ENCODE data around the gene BPIFB4.
"Not testable (repeated sequence)": the region's sequence is repeated elsewhere in the genome, so short reads cannot be mapped to it uniquely, and the experiment has no call there.

Gene BPIFB4

DNA sequence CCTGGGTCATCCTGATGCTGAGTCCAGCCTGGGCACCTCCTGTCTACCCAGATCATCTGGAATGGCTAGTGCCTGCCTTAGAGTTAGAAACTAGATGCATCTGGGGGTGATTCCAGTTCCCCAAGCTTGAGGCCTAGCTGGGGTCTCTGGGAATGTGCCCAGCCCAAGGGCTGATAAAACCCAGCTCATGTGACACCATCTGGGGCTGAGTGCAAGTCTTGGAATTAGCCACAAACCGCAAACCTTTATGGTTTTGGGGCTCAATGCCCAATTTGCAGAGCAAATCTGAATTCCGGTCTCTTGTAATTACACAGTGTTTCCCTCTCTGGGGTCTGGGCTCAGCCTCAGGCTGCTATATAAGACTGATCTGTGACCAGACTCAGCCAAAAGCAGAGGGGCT lies at the start of gene BPIFB4:
BPIFB4 (plus strand) TSS at position 385 of the 400 bp plus-strand sequence. CDS start 1,884 bp downstream, outside the sequence.
- no peak for DNase-seq

DNA sequence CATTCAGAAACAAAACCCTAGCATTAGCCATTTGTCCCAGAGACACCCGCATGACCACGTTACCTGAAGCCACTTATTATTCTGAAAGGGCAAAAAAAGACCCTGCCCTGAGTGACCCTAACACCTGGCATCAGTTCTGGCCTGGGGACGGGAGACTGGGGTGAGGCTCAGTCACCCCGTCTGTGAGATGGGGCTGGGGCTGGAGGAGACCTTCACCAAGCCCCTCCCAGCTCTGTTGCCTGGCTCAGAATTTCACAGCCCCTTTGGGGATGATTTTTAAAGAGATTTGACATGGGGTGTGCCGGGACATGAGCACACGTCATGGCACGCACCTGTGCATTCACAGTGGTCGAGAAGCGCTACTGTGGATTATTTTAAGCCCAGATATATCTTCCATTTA lies 49.4 kb upstream of the BPIFB4 start:
- DNase-seq = no peak

DNA sequence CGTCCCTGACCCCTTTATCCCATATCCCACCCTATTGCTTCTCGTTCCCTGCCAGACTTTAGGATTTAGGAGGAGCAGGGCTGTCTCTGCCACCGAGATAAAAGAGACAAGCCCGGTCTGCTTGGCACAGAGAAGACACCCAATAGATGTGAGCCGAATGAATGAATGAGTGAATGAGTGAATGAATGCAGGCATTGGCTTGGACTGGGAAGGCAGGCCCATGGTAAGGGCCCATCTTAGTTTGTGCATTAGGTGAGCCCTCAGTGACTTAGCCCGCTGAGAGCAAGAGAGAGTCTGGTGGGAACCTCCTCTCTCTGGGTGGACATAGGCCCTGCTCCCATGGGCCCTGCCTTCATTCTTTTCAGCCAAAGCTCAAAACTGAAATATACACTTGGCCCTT lies 48.9 kb upstream of the BPIFB4 start:
- DNase-seq = no peak

DNA sequence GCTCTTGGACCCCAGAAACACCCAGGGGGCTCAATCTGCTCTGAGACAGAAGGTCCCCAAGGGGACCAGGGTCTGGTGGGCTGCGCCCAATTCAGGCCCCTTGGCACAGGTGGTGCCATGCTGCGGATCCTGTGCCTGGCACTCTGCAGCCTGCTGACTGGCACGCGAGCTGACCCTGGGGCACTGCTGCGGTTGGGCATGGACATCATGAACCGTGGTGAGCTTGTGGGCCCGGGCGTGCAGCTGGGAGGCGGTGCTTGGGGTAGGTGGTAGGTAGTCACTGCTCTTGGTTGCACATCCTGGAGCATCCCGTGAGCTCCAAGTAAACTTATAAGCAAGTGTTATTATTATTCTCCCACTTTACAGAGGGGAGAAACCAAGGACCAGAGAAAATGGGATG lies 47.9 kb upstream of the BPIFB4 start, which contains the start of gene BPIFB6:
BPIFB6 (plus strand) TSS at position 118 of the 400 bp plus-strand sequence; CDS start at position 118, 0 bp downstream.
- DNase-seq = no peak

DNA sequence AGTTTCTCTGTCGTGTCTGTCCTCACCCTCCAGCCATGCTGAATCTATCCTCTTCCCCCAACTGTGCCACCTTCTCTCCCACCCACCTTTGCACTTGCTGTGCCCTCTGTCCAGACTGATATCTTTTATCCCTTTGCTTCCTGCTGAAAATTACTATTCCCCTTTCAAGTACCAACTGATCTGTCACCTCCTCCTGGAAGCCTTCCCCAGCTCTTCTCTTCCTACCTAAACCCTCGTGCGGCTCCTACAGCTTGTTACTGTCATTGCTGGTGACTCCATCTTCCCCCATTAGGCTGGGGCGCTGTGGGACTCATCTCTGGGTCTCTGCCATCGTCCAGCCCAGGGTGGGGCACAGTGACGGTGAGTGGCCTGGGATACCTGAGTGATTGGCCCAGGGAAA lies 46.9 kb upstream of the BPIFB4 start:
- no peak for DNase-seq

DNA sequence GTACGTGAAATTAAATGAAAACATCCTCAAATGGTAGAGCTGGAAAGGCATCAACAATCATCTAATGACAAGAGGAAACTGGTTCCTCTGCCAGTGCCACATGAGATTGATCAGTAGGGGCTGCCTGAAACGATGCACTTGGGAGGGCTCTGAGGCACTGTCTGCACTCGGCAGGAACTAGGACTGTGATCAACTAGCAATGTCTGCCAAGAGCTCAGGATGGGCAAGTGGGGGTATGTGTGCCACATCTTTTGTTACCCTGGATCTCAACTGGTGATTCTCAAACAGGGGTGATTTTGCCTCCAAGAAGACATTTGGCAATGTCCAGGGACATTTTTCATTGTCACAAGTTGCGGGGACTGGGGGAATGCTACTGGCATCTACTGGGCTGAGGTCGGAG lies 46.1 kb upstream of the BPIFB4 start:
- DNase-seq = no peak

DNA sequence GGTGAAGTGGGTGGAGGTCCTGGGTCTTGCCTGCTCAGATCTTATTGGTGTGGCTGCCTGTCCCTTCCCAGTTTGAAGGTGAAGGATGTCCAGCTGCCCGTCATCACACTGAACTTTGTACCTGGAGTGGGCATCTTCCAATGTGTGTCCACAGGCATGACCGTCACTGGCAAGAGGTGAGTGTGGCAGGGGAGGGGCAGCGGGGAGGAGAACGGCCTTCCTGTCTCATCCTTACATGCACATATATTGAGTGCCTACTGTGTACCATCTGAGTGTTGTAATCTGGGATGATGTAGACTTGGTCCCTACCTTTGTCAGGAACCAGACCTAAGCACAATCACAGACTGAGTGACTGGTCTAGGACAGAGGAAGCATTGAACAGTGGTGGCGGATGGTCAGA lies 45.3 kb upstream of the BPIFB4 start:
- DNase-seq = no peak

DNA sequence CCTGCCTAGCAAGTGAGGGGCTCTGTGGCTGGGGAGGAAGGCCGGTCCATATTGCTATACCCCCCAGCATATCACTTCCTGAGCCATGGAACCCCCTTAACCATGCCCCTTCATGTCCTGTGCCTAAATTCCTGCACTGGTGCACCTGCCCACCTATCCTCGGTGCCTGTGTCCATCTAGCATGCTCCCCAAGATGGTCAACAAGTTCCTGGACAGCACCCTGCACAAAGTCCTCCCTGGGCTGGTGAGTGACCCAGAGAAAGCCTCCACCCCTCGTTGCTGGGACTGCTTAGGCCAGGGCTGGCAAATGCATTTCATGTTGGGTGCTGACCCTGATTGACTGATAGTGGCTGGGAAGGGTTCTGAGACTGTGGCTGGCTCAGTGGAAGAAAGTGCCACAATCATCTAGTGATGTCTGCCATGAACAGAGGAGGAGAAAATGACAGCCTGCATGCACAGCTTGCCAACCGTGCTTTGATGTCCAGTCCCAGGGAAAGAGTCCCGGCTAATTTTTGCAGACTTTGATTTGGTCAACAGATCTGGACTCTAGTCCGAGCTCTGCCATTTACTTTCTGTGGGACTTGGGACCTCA lies 44.4 kb upstream of the BPIFB4 start:
- no peak for DNase-seq

DNA sequence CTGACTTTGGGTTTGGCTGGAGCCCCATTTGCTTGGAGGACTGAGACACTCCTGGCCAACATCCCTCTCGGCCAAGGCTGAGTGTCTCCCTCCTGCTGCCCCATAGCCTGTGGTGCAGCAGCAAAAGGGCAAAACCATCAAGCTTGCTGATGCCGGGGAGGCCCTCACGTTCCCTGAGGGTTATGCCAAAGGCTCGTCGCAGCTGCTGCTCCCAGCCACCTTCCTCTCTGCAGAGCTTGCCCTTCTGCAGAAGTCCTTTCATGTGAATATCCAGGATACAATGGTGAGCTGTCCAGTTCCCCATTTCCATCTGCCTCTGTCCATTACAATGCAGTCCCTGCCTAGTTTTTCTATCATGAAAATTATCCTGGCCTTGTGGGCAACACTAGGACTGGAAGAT lies 42.0 kb upstream of the BPIFB4 start:
- no peak for DNase-seq

DNA sequence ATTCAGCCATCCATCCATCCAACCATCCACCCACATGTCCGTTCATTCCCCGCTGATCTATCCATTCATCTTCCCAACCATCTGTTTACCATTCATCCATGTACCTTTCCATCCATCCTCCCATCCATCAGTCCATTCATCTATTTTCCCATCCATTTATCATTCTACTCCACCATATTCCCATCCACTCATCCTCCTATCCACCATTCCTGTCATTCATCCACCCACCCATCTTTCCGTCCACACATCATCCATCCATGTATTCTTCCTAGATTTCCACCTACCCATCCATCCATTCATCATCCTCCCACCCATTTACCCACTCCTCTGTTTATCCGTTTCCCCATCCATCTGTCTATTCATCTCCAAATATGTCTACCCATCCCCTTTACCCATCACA lies 41.2 kb upstream of the BPIFB4 start:
- DNase-seq = no peak

DNA sequence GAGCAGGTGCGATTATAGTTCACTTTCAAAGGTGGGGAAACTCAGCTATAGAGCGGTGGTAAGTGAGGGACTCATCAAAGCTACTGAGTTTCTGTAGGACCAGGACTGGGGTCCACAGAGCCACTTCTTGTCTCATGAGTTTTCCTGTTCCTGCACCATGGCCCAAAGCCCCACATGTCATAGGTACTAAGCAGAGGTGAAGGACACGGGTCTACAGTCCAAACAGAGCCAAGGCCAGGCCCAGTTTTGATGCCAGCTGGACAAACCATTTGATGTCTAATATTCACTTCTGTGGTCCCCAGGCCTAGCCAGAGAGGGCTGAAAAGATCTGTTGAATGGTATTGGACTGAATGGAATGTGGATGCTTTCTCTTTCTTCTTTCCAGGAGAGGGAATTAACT lies 37.0 kb upstream of the BPIFB4 start:
- no peak for DNase-seq

DNA sequence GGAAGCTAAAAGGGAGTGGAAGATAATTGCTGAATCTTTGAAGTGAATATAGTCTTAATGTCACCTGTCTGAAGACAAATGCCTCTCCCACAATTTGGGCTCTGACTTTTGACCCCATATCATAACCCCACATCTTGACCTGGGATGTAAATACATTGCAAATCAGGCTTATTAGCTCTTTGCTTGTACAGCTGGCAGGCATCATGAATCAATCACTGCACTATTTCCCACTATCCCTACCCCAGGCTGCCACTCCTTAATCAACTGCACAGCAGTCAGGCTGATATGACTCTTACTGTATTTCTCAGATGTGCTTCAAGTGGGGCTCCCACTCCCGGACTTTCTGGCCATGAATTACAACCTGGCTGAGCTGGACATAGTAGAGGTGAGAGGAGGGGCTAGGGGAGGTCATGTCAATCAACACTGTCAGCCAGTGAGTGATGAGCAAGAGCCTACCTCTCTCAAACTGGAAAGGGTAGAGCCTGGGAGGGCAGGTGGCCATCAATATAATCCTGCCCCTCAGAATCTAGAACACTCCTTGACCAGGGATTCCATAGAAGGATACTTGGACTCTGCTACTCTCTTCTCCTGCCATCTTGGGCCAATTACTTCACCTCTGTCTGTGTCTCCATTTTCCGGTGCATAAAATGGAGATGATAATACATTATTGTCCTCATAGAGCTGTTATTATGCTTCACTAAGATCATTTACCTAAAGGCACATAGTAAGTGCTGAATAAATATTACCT lies 36.3 kb upstream of the BPIFB4 start:
- no peak for DNase-seq

DNA sequence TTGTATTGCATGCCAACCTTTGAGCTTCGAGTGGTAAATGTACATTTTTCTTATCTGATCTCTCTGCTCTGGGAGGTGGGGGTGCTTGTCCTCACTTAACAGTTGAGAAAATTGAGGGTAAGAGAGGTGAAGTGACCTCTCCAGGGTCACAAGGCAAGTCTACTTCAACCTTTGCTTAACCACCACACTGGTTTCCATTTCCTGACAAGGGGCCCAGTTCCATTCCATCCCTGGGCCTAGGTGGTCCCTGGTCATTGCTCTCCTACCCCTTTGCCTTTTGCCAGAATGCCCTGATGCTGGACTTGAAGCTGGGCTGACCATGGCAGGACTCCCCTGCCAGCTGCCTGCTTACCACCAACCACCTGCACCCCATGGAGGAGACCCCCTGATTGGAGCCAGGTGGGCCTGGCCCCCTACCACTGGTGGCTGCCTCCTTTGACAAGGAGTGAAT lies 35.7 kb upstream of the BPIFB4 start:
- no peak for DNase-seq

DNA sequence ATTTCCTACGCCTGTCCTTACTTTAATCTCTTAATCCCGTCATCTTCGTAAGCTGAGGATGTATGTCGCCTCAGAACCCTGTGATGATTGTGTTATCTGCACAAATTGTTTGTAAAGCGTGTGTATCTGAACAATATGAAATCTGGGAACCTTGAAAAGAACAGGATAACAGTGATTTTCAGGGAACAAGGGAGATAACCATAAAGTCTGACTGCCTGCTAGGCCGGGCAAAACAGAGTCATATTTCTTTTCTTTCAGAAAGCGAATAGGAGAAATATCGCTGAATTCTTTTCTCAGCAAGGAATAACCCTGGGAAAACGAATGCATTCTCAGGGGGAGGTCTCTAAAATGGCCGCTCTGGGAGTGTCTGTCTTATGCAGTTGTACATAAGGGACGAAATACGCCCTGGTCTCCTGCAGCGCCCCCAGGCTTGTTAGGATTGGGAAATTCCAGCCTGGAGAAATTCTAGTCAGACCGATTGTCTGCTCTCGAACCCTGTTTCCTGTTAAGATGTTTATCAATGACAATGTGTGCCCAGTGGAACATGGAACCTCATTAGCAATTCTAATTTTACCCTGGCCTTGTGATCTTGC lies 34.2 kb upstream of the BPIFB4 start:
- DNase-seq = not testable (repeated sequence)

DNA sequence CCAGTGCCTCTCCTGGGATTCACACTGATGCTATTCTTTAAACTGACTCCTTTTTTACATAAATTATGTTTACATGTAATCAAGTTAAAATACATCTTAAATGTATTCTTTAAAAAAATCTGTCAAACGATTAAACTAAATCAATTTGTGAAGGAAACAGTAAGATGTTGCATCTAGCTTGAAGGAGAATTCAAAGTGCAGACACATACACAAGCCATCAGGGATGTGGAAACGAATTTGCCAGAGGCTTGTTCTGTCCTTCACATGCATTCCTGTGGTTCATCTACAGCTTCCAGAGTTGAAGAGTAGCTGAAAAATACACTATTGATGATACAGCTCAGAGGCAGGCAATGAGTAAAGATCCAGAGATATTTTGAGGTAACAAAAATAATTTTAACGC lies 33.0 kb upstream of the BPIFB4 start:
- DNase-seq = no peak

DNA sequence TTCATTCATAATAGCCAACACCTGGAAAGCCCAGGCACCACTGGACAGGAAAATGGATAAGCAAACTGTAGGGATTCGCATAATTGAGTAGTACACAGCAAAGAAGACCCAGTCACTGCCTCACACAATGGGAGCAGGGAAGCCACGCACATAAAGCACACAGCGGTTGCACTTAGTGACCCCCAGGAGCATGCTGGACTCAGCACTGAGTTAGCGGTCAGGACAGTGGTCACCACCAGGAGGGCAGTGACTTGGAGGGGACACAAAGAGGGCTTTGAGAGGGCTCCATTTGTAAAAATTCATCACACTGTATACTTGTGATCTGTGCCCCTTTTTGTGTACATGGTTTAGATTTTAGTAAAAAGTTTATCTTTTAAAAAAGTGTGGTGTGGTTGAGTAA lies 28.1 kb upstream of the BPIFB4 start:
- DNase-seq = no peak

DNA sequence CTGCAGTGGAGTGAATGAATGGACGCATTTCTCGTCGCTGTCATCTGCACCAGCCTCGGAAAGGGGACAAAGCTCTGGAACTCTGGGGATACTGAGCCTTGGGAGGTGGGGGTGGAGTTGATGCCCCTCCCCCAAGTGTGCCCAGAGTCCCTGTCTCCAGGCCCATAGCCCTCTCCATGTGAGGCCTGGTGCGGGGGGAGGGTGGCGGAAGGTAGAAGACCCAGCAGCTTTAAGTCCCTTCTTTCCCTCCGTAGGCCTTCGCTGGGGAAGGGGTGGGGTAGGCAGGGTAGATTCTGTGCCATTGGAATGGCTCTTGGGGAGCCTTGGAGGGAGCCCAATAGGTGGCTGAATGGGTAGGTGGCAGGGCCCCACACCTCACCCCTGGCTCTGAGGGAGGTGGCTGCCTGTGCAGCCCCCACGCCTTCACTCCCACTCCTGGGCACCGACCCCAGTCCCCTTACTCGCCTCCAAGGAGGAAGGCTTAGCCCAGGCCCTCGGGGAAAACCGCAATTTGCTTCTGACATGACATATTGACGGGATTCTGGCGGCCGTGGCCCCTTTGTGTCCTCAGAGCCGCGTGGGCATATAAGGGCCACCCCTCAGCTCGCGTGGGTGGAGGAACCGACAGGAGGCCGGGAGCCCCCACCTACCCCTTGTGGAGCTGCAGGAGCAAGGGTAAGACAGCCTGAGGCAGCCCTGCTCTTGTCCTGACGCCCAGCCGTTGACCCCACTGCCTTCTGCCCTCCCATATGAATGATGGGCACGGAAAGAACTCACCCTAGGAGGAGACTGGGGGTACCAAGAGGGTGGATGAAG lies 25.9 kb upstream of the BPIFB4 start, which contains the start of gene BPIFB3:
BPIFB3 (plus strand) TSS at position 613 of the 816 bp plus-strand sequence. CDS start 1,533 bp downstream, outside the sequence.
- DNase-seq = no peak

DNA sequence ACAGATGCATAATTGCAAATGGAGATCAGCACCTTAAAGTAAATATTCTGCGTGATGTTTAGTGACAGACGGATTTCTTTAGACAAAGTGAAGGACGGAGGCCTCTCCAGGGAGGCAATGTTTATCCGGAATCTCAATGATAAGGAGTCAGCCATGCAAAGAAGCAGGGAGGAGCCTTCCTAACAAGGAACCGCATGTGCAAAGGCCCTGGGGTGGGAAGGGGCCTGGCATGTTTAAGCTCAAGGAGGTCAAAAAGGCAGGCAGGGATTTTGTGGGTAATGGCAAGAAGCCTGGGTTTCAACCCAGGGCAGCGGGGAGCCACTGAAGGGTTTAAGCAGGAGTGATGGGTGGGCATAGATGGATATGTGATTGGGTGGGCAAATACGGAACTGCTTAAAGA lies 25.1 kb upstream of the BPIFB4 start:
- no peak for DNase-seq

DNA sequence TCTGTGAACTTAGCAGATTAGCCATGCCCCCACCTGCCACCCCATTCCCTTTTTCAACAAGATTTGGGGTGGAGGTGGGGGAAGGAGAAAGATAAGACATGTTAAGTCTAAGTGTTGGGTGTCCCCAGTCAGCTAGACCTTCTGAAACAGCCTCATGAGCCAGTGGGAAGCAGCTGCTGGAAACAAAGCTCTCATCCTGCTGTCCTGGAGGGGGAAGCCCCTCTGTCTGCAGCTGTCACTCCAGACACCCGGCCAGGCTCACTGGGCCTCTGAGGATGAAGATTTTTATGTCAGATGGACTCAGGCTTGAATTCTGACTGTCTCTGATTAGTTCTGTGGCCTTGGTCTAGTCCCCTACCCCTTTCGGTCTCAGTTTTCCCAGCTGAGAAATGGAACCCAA lies 24.7 kb upstream of the BPIFB4 start:
- no peak for DNase-seq

DNA sequence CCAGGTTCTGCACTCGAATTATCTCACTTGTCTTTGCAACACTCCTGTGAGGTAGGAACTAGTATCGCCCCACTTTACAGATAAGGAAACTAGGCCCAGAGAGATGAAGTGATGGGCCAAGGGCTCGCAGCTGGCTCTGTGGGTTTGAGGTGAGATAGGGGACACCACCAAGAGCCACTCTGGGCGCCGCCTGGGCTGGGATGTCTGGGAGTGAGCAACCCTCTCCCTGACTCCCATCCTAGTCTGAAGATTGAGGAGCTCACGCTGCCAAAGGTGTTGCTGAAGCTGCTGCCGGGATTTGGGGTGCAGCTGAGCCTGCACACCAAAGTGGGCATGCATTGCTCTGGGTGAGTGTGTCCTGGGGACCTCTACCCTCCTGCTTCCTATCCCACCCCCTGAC lies 20.3 kb upstream of the BPIFB4 start:
- DNase-seq = no peak

DNA sequence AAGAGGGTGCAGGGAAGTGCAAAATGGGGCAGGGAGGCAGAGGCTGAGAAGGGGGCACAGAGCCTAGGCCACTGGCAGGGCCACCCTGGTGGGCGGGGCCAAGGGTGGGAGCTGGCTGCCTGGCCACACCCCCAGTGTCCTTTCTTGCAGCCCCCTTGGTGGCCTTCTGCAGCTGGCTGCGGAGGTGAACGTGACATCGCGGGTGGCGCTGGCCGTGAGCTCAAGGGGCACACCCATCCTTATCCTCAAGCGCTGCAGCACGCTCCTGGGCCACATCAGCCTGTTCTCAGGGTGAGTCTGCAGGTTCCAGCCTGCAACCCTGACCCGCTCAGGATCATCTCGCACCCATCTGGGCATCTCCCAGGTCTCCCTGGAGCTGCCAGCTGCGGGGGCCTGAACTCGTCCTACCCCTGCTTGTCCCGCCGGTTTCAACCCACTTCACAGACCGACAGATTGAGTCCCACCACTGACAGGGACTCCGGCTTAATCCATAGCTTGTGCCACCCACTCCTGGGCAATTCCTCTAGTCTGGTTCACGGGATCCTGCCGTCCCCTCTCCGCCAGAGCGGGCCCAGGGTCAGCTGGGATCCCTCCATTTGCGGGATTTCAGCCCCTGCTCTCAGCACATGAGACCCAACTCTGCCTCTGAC lies 19.6 kb upstream of the BPIFB4 start:
- DNase-seq = no peak

DNA sequence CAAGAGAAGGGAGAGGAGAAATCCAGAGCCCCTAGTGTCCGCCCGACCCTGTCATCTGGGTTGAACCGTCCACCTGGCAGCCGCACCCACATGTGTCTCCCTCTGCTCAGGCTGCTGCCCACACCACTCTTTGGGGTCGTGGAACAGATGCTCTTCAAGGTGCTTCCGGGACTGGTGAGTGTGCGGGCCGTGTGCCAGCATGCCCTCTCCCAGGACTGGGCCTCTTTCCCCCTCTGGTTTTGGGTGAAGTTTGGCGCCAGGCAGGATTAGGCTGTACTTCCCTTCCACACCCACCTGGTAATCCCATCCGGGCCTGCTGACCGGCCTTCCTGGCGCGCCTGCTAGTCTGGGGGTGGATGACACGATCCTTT lies 17.8 kb upstream of the BPIFB4 start:
- DNase-seq = no peak

Data from DMS79 (cell line).